Spinal cord (tissue), 10 donors: Measurements from ENCODE around the gene SETD3. TPM values are rescaled to one million over a fixed set of nuclear protein-coding genes. Genes with fewer than 3 reads are reported as not detected.

Experiments used
- DNase-seq, 6 donors: peaks; one replicate each; pipeline versions ENCODE4 v3.0.0 to v3.0.0-alpha.2; 2013 to 2015; ENCODE audit warnings: low spot score in 6 of 6, low read depth in 4 of 6
- H3K27ac ChIP-seq: one replicate; pipeline ENCODE4 v1.5.1; 2013; ENCODE audit warnings: low read depth, low read length, control low read depth
- H3K27me3 ChIP-seq: one replicate; pipeline ENCODE4 v1.6.1; 2013; ENCODE audit warnings: low read length; ENCODE audit not compliant: control insufficient read depth, insufficient read depth
- H3K36me3 ChIP-seq: one replicate; pipeline ENCODE4 v1.6.1; 2013; ENCODE audit warnings: low read length; ENCODE audit not compliant: control insufficient read depth, insufficient read depth
- H3K4me1 ChIP-seq: one replicate; pipeline ENCODE4 v1.6.1; 2013; ENCODE audit warnings: low read length; ENCODE audit not compliant: control insufficient read depth, insufficient read depth
- H3K4me3 ChIP-seq: one replicate; pipeline ENCODE4 v1.5.1; 2013; ENCODE audit warnings: low read depth, low read length, control low read depth
- H3K9me3 ChIP-seq: one replicate; pipeline ENCODE4 v1.6.1; 2013; ENCODE audit warnings: low read length; ENCODE audit not compliant: control insufficient read depth, insufficient read depth
- WGBS: methylation state at CpG from one replicate; pipeline ENCODE4 v1.1.5; 2013; ENCODE audit warnings: missing lambda C conversion rate; ENCODE audit not compliant: insufficient coverage; 5-methylcytosine and 5-hydroxymethylcytosine counted together
- polyA plus RNA-seq, 2 donors: library from polyadenylated mRNA; unstranded; fragments of 120-200 nt; gene quantifications; one replicate each; pipeline ENCODE4 v1.2.1, GENCODE V29; 2013; ENCODE audit not compliant: insufficient read length in 2 of 2
- total RNA-seq, 2 donors: library from RNA; depleted of rRNA in 1 of 2; stranded (reverse); fragments of 120-200 nt in 1 of 2; fragments of >200 nt in 1 of 2; gene quantifications; one replicate each; pipeline versions ENCODE4 v1.2.3 to v1.2.4, GENCODE V29; 2013 to 2014
- donor health status: healthy.

Gene SETD3
- total and polyA plus RNA-seq, 4 donors: 50.9 to 82.6 (median 62.2) TPM

- no peak for DNase-seq
These were observed 87.5 kb downstream of the SETD3 start for GRCh38 chr14:99393059-99393655.

DNA sequence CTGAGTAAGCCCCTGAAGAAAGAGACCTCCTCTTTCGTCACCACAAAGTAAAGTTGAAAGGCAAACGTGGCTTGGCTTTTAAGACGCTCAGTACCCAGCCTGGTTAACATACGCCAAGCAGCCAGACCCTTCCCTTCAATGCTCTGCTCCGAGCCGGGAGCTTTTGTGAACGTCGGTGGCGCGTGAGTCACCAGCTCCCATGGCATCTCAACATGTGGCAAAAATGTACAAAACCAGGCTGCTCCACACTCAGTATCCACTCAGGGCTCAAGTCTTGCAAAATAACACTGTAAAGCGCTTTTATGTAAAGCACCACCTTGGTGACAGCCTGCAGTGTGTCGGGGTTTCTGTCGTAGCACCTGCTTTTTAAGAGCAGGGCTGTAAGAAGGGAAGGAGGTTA, 89.0 kb downstream of the SETD3 start:
- H3K9me3 ChIP-seq: no peaks in the 10 kb centered on the region
- H3K4me3 ChIP-seq: no peak overlapping the region
- 65% methylated on average over 11 of the region's 13 CpGs for WGBS
- H3K4me1 ChIP-seq: peaks cover 9% of the 10 kb centered on the region
- H3K27me3 ChIP-seq: no peaks in the 10 kb centered on the region
- peaks cover 10% of the 10 kb centered on the region for H3K36me3 ChIP-seq
- peak in 1 of 6 donors; percentile 16 for DNase-seq
- H3K27ac ChIP-seq: no peak overlapping the region

More at GRCh38 chr14:99393059-99393655, 87.5 kb downstream of the SETD3 start:
- 78% methylated on average over 12 of the region's 12 CpGs for WGBS
- H3K9me3 ChIP-seq: no peaks in the 10 kb centered on the region
- no peaks in the 10 kb centered on the region for H3K27me3 ChIP-seq
- H3K27ac ChIP-seq: no peak overlapping the region
- peaks cover 9% of the 10 kb centered on the region for H3K4me1 ChIP-seq
- peaks cover 17% of the 10 kb centered on the region for H3K36me3 ChIP-seq
- H3K4me3 ChIP-seq: no peak overlapping the region

- no peaks in the 10 kb centered on the region for H3K27me3 ChIP-seq
- DNase-seq: no peak
- 22% methylated on average over 17 of the region's 24 CpGs for WGBS
- H3K36me3 ChIP-seq: peaks cover 6% of the 10 kb centered on the region
- H3K27ac ChIP-seq: no peak overlapping the region
- peaks cover 7% of the 10 kb centered on the region for H3K4me1 ChIP-seq
- H3K4me3 ChIP-seq: no peak overlapping the region
- no peaks in the 10 kb centered on the region for H3K9me3 ChIP-seq
These were observed 91.4 kb downstream of the SETD3 start for GRCh38 chr14:99389174-99389826.

DNA sequence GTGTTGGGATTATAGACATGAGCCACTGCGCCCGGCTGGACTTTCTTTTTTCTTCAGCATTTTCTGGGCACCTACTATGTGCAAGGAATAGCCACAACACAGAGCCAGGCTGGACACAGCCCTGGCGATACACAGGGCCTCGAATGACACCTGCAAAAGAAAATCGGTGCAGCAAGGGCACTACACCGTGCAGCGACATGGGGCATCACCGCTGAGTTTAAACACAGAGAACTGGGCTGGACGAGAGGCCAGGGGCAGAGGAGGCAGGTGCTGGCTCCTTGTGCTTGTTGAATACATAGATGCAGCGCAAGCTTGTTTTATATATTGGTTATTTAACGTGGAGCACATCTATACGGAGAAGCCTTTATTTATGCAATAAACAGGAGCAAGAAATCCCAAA, 92.4 kb downstream of the SETD3 start:
- Histone ChIP-seq H3K27me3 (no peaks in the 10 kb centered on the region), H3K27ac (no peak overlapping the region), H3K4me3 (no peak overlapping the region), H3K36me3 (no peaks in the 10 kb centered on the region), H3K4me1 (peaks cover 11% of the 10 kb centered on the region), H3K9me3 (no peaks in the 10 kb centered on the region)
- over 99% methylated on average over 10 of the region's 12 CpGs for WGBS
- no peak for DNase-seq

- H3K36me3 ChIP-seq: no peaks in the 10 kb centered on the region
- H3K27me3 ChIP-seq: no peaks in the 10 kb centered on the region
- WGBS: no CpG with 5 or more reads among the region's 5 CpGs
- no peaks in the 10 kb centered on the region for H3K9me3 ChIP-seq
- no peak overlapping the region for H3K27ac ChIP-seq
- H3K4me1 ChIP-seq: peaks cover 11% of the 10 kb centered on the region
- DNase-seq: no peak
- H3K4me3 ChIP-seq: no peak overlapping the region
These were observed 92.8 kb downstream of the SETD3 start for GRCh38 chr14:99387880-99388279.

DNA sequence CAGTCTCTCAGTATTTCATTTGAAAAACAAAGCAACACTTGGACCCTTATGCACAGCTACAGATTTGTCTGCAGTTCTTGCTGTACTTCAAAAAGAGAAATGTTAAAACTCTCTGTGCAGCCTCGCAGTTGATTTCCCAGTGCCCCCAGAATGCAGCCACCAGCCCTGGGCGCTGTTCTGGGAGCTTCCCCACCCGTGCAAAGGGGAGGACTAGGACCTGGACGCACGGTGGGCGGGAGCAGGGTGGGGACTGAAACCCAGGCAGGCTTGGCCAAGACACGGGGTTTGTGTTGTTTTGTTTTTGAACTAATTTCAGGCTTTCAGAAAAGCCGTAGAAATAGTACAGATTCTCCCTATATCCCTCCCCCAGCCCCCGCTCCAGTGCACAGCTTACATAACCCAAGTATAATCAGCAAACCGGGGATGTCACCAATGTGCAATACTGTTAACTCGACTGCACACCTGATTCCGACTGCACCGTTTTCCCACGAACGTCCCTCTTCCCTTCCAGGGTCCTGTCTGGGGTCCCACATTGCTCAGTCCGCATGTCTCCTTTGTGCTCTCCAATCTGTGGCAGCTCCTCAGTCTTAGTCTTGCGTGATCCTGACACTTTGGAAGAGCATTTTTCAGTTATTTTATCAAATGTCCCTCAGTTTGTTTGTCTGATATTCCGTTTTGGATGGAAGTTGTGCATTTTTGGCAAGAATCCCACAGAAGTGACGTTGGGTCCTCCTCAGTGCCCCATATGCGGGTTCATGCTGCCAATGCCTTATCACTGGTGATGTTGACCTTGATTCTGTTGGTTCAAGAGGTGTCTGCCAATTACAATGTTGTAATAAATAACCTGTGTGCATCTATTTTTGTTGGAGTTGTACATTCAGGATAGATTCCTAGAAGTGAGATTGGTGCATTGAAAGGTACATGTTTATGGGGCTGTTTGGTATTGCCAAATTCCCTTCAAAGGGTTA, 95.9 kb downstream of the SETD3 start:
- H3K36me3 ChIP-seq: no peaks in the 10 kb centered on the region
- no peak overlapping the region for H3K4me3 ChIP-seq
- H3K27me3 ChIP-seq: peaks cover 2% of the 10 kb centered on the region
- H3K4me1 ChIP-seq: peaks cover 19% of the 10 kb centered on the region
- 82% methylated on average over 14 of the region's 20 CpGs for WGBS
- no peak overlapping the region for H3K27ac ChIP-seq
- H3K9me3 ChIP-seq: no peaks in the 10 kb centered on the region
- no peak for DNase-seq

DNA sequence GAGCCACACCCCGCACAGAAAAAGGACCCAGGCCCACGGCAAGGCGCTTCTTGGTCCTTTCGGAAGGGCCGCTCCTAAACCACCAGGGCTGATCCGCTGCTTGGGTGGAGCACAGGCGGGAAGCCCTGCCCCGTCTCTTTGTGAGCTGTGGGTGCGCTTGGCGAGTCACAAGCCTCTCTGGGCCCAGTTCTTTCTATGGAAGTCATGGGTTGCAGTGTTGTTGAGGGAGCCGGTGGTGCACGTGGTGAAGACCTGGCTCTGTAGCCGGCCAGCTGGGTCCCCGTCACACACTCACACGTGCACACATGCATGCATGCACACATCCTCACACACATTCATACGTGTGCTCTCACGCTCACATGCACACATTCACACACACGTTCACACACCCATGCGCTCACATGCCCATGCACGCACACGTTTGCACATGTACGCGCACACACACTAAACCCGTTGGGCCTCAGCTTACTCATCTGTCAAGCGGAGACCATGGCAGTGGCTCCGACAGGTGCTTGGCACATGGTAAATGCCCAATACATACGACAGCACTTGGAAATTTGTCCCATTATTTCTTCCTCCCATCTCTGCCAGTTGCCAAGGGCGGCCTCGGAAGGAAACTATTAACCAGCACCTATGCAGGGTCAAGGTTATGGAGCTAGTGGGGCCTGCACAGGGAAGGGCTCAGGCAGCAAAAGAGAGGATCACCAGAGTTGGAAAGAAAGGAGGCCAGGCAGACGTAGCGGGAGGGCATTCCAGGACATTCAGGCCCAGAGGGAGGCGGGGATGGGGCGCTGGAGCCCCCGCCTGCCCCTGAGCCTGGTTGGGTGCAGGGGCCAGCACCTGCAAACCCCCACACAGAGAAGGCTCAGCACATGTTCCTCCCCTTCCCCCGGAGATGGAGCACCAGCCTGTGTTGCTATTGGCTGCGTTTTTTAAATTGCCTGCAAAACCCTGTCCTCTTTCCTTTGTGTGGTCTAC, 96.9 kb downstream of the SETD3 start:
- Histone ChIP-seq H3K36me3 (no peaks in the 10 kb centered on the region), H3K9me3 (no peaks in the 10 kb centered on the region), H3K27ac (no peak overlapping the region), H3K4me1 (peaks cover 14% of the 10 kb centered on the region), H3K27me3 (peaks cover 2% of the 10 kb centered on the region), H3K4me3 (no peak overlapping the region)
- 80% methylated on average over 31 of the region's 36 CpGs for WGBS
- DNase-seq: peak in 1 of 6 donors; percentile 45

GRCh38 chr14:99382781-99383471, 97.7 kb downstream of the SETD3 start:
- Histone ChIP-seq H3K9me3 (no peaks in the 10 kb centered on the region), H3K27ac (no peak overlapping the region), H3K36me3 (no peaks in the 10 kb centered on the region), H3K4me3 (no peak overlapping the region), H3K4me1 (peaks cover 14% of the 10 kb centered on the region), H3K27me3 (peaks cover 2% of the 10 kb centered on the region)
- DNase-seq: no peak
- WGBS: 92% methylated on average over 14 of the region's 18 CpGs
